Astrocyte (in vitro differentiated cells and primary cell): Measurements from ENCODE around the gene RUVBL1. TPM values are rescaled to one million over a fixed set of nuclear protein-coding genes. Genes with fewer than 3 reads are reported as not detected.

Experiments used
- DNase-seq: peaks from one replicate; pipeline ENCODE4 v3.0.0-alpha.2; 2010; ENCODE audit warnings: low read depth
- FAIRE-seq: peaks from 2 replicates; lab custom pipeline; 2011; peaks lifted over from hg19 to GRCh38; lab: Jason Lieb, UNC
- H2AFZ ChIP-seq: 2 replicates; pipeline ENCODE4 v1.6.0; 2012; ENCODE audit warnings: low read depth, low read length, inconsistent platforms
- H3K27ac ChIP-seq: 2 replicates; pipeline ENCODE4 v1.5.1; 2011; ENCODE audit warnings: low read depth, low read length, inconsistent platforms
- H3K27me3 ChIP-seq: 2 replicates; pipeline ENCODE4 v1.6.0; 2011; ENCODE audit warnings: low read length, inconsistent platforms; ENCODE audit not compliant: insufficient read depth
- H3K36me3 ChIP-seq: 2 replicates; pipeline ENCODE4 v1.5.1; 2011; ENCODE audit warnings: low read length, inconsistent platforms; ENCODE audit not compliant: insufficient read depth
- H3K4me1 ChIP-seq: 2 replicates; pipeline ENCODE4 v1.5.1; 2011; ENCODE audit warnings: low read length, inconsistent platforms; ENCODE audit not compliant: insufficient read depth
- H3K4me2 ChIP-seq: 2 replicates; pipeline ENCODE4 v1.6.0; 2012; ENCODE audit warnings: low read length, inconsistent platforms
- H3K4me3 ChIP-seq: 2 replicates; pipeline ENCODE4 v1.5.1; 2011; ENCODE audit warnings: low read depth, mild to moderate bottlenecking, low read length, inconsistent platforms; ENCODE audit not compliant: insufficient read depth
- H3K79me2 ChIP-seq: 2 replicates; pipeline ENCODE4 v1.6.0; 2012; ENCODE audit warnings: mild to moderate bottlenecking, low read length, inconsistent platforms; ENCODE audit not compliant: insufficient read depth
- H3K9ac ChIP-seq: 2 replicates; pipeline ENCODE4 v1.6.0; 2012; ENCODE audit warnings: mild to moderate bottlenecking, low read length, inconsistent platforms
- H3K9me3 ChIP-seq: 2 replicates; pipeline ENCODE4 v1.5.1; 2012; ENCODE audit warnings: low read depth, mild to moderate bottlenecking, low read length, inconsistent platforms; ENCODE audit not compliant: insufficient read depth
- H4K20me1 ChIP-seq: 2 replicates; pipeline ENCODE4 v1.6.0; 2012; ENCODE audit warnings: low read length, inconsistent platforms; ENCODE audit not compliant: insufficient read depth
- H3K27ac Mint-ChIP-seq: one replicate; pipeline ENCODE4 v1.8.0; 2021; ENCODE audit warnings: mild to moderate bottlenecking, mixed read lengths; ENCODE audit not compliant: unreplicated experiment
- H3K27me3 Mint-ChIP-seq: one replicate; pipeline ENCODE4 v1.8.0; 2021; ENCODE audit warnings: low read depth, mixed read lengths; ENCODE audit not compliant: unreplicated experiment
- H3K36me3 Mint-ChIP-seq: one replicate; pipeline ENCODE4 v1.8.0; 2021; ENCODE audit warnings: low read depth, mixed read lengths; ENCODE audit not compliant: unreplicated experiment
- H3K4me1 Mint-ChIP-seq: one replicate; pipeline ENCODE4 v1.8.0; 2021; ENCODE audit warnings: low read depth, mixed read lengths; ENCODE audit not compliant: unreplicated experiment
- H3K4me3 Mint-ChIP-seq: one replicate; pipeline ENCODE4 v1.8.0; 2021; ENCODE audit warnings: mild to moderate bottlenecking, moderate library complexity, mixed read lengths; ENCODE audit not compliant: unreplicated experiment
- H3K9me3 Mint-ChIP-seq: one replicate; pipeline ENCODE4 v1.8.0; 2021; ENCODE audit warnings: mild to moderate bottlenecking, mixed read lengths; ENCODE audit not compliant: unreplicated experiment
- EZH2 ChIP-seq: IDR thresholded peaks from 2 replicates; pipeline ENCODE4 v1.6.1; 2012; ENCODE audit warnings: mild to moderate bottlenecking, low read length, inconsistent platforms; ENCODE audit not compliant: insufficient read depth
- total RNA-seq: library from RNA; stranded (reverse); gene quantifications from 2 replicates; pipeline ENCODE4 v1.2.1, GENCODE V29; 2021
- TF ChIP-seq, protein P1 (sequence below): IDR thresholded peaks from 2 replicates; pipeline ENCODE4 v1.5.1; 2011; ENCODE audit warnings: low read depth, mild to moderate bottlenecking, inconsistent platforms, low read length, moderate library complexity; ENCODE audit not compliant: insufficient read depth

Gene RUVBL1
- total RNA-seq, 1 donor from 2014 or later, result 43.0 TPM

DNA sequence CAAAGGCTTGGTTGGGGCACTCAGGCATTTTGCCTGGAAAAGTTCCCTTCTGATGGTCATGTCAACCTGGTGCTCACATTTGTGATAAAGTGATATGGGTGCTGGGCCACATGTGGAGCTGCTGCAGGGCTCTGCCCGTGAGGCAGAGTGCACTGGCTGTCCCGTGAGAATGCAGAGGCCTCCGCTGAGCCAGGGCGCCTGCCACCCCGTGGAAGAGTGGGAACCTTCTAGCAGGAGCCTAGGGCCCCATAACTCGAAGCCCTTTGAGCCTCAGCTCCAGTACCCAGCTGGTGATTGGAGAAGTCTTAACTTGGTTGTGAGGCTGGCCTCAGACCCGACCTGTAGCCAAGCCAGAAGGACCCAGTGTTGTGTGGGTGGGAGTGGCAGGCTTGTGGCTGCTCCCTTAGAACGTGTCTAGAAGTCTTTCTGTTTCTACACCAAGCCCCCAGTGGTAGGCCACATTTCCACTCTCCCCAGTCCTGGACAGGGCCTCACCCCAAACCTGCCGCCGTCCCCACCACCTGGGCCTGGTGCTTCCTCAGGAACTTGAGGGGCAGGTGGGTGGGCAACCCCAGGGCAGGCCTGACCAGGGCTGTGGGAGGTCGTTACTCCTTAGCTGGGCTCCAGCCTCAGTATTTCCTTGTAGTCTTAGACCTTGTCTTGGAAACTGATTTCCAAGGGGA is 51.7 kb downstream of the RUVBL1 start:
- no peak for DNase-seq
- no peak overlapping the region for H3K27ac ChIP-seq
- no peak for FAIRE-seq
- no peak overlapping the region for H3K4me2 ChIP-seq
- H3K27ac Mint-ChIP-seq, result peak overlapping the region; percentile 26
- no peaks in the 10 kb centered on the region for H3K27me3 ChIP-seq
- H3K4me3 ChIP-seq, result no peak overlapping the region
- no peaks in the 10 kb centered on the region for H3K9me3 ChIP-seq
- peaks cover 57% of the 10 kb centered on the region for H3K79me2 ChIP-seq
- peaks cover 82% of the 10 kb centered on the region for H4K20me1 ChIP-seq
- peaks cover 51% of the 10 kb centered on the region for H3K36me3 ChIP-seq
- H2AFZ ChIP-seq, result no peak overlapping the region
- H3K4me1 Mint-ChIP-seq, result peaks cover 2% of the 10 kb centered on the region
- no peak overlapping the region for H3K4me3 Mint-ChIP-seq
- no peaks in the 10 kb centered on the region for H3K27me3 Mint-ChIP-seq
- H3K9me3 Mint-ChIP-seq, result no peaks in the 10 kb centered on the region
- H3K9ac ChIP-seq, result no peak overlapping the region
- peaks cover 18% of the 10 kb centered on the region for H3K4me1 ChIP-seq
- TF ChIP-seq, protein P1, sequence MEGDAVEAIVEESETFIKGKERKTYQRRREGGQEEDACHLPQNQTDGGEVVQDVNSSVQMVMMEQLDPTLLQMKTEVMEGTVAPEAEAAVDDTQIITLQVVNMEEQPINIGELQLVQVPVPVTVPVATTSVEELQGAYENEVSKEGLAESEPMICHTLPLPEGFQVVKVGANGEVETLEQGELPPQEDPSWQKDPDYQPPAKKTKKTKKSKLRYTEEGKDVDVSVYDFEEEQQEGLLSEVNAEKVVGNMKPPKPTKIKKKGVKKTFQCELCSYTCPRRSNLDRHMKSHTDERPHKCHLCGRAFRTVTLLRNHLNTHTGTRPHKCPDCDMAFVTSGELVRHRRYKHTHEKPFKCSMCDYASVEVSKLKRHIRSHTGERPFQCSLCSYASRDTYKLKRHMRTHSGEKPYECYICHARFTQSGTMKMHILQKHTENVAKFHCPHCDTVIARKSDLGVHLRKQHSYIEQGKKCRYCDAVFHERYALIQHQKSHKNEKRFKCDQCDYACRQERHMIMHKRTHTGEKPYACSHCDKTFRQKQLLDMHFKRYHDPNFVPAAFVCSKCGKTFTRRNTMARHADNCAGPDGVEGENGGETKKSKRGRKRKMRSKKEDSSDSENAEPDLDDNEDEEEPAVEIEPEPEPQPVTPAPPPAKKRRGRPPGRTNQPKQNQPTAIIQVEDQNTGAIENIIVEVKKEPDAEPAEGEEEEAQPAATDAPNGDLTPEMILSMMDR, result no peak
- no peak for TF ChIP-seq EZH2
- peaks cover 23% of the 10 kb centered on the region for H3K36me3 Mint-ChIP-seq

DNA sequence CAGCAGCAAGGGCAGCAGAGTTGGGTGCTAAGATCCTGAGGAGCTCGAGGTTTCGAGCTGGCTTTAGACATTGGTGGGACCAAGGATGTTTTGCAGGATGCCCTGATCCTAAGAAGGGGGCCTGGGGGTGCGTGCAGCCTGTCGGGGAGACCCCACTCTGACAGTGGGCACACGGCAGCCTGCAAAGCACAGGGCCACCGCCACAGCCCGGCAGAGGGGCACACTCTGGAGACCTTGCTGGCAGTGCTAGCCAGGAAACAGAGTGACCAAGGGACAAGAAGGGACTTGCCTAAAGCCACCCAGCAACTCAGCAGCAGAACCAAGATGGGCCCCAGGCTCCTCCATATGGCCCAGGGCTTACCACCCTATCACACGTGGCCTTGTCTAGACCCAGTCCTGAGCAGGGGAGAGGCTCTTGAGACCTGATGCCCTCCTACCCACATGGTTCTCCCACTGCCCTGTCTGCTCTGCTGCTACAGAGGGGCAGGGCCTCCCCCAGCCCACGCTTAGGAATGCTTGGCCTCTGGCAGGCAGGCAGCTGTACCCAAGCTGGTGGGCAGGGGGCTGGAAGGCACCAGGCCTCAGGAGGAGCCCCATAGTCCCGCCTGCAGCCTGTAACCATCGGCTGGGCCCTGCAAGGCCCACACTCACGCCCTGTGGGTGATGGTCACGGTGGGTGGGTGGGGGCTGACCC is 52.6 kb downstream of the RUVBL1 start:
- H3K79me2 ChIP-seq, result peaks cover 65% of the 10 kb centered on the region
- Mint-ChIP-seq H3K4me3 (no peak overlapping the region), H3K27ac (no peak overlapping the region), H3K9me3 (no peaks in the 10 kb centered on the region), H3K27me3 (no peaks in the 10 kb centered on the region), H3K4me1 (peaks cover 2% of the 10 kb centered on the region), H3K36me3 (peaks cover 24% of the 10 kb centered on the region)
- DNase-seq, result no peak
- H2AFZ ChIP-seq, result no peak overlapping the region
- peaks cover 90% of the 10 kb centered on the region for H4K20me1 ChIP-seq
- H3K4me3 ChIP-seq, result no peak overlapping the region
- H3K9me3 ChIP-seq, result no peaks in the 10 kb centered on the region
- no peak overlapping the region for H3K4me2 ChIP-seq
- H3K9ac ChIP-seq, result no peak overlapping the region
- FAIRE-seq, result no peak
- H3K27ac ChIP-seq, result no peak overlapping the region
- TF ChIP-seq EZH2, result no peak
- TF ChIP-seq, protein P1, result no peak
- H3K27me3 ChIP-seq, result no peaks in the 10 kb centered on the region
- peaks cover 10% of the 10 kb centered on the region for H3K4me1 ChIP-seq
- peaks cover 60% of the 10 kb centered on the region for H3K36me3 ChIP-seq

DNA sequence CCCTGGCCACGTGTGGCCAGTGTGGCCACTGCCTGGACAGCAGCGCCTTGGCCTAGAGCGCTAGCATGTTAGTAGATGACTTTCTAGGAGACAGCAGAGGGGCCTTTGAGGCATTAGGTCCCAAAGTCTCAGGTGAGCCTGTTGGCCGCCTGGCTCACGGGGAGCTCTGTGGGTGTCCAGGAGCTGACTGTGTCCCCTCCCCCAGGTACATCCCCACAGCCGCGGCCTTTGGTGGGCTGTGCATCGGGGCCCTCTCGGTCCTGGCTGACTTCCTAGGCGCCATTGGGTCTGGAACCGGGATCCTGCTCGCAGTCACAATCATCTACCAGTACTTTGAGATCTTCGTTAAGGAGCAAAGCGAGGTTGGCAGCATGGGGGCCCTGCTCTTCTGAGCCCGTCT is 54.3 kb downstream of the RUVBL1 start:
- H3K4me2 ChIP-seq, result no peak overlapping the region
- H3K9me3 Mint-ChIP-seq, result no peaks in the 10 kb centered on the region
- H3K4me1 ChIP-seq, result peaks cover 6% of the 10 kb centered on the region
- no peaks in the 10 kb centered on the region for H3K27me3 ChIP-seq
- no peak for DNase-seq
- H3K9ac ChIP-seq, result no peak overlapping the region
- no peaks in the 10 kb centered on the region for H3K9me3 ChIP-seq
- peaks cover 96% of the 10 kb centered on the region for H4K20me1 ChIP-seq
- FAIRE-seq, result no peak
- no peak overlapping the region for H3K27ac Mint-ChIP-seq
- no peak for TF ChIP-seq EZH2
- TF ChIP-seq, protein P1, result no peak
- H3K27me3 Mint-ChIP-seq, result no peaks in the 10 kb centered on the region
- H3K27ac ChIP-seq, result no peak overlapping the region
- no peak overlapping the region for H3K4me3 Mint-ChIP-seq
- H3K36me3 ChIP-seq, result peaks cover 75% of the 10 kb centered on the region
- no peaks in the 10 kb centered on the region for H3K4me1 Mint-ChIP-seq
- H3K36me3 Mint-ChIP-seq, result peaks cover 32% of the 10 kb centered on the region
- no peak overlapping the region for H2AFZ ChIP-seq
- H3K4me3 ChIP-seq, result no peak overlapping the region
- peaks cover 80% of the 10 kb centered on the region for H3K79me2 ChIP-seq
